GM06990 (cell line): ENCODE data around the gene C1orf21.
A peak's percentile ranks its signal among the peaks of the same experiment; 100 is the strongest.

Experiments used
- DNase-seq: peaks from one replicate; pipeline ENCODE4 v3.0.0-alpha.2; 2011; ENCODE audit not compliant: insufficient read length; ENCODE audit errors: extremely low read depth
- H3K27me3 ChIP-seq: replicated peaks from 2 replicates; pipeline ENCODE4 v1.6.0; 2011; ENCODE audit warnings: low read length; ENCODE audit not compliant: control insufficient read depth, insufficient read depth
- H3K36me3 ChIP-seq: 2 replicates; pipeline ENCODE4 v1.5.1; 2011; ENCODE audit warnings: low read length; ENCODE audit not compliant: control insufficient read depth, insufficient read depth
- H3K4me3 ChIP-seq: replicated peaks from 2 replicates; pipeline ENCODE4 v1.5.1; 2011; ENCODE audit warnings: low read depth, mild to moderate bottlenecking, control low read depth, low read length
- TF ChIP-seq, protein P1 (sequence below): IDR thresholded peaks from 2 replicates; pipeline ENCODE4 v1.5.1; 2011; ENCODE audit warnings: low read length, control low read depth, mild to moderate bottlenecking, inconsistent platforms; ENCODE audit not compliant: insufficient read depth, poor library complexity, severe bottlenecking

Gene C1orf21

DNA sequence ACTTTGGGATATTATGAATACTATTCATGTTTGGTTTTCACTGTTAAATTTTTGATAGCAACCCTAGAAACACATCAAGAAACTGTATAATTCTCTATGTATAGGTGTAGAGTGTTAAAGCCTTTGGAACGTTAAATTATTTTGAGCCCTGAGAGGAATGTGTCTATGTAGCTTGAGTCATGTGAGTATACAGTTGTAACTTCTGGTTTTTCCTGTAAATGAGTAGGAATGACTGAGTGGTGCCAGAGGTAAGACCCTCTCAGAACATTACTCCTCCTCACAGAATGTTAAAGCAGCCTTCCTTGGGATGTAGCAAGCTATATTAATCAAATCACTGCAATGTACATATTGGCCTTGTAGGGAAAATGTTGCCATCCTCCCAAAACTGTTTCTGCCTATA is 69.0 kb downstream of the C1orf21 start:
- DNase-seq: no peak
- Histone ChIP-seq H3K27me3 (no peaks in the 10 kb centered on the region), H3K36me3 (no peaks in the 10 kb centered on the region), H3K4me3 (no peak overlapping the region)
- TF ChIP-seq, protein P1, sequence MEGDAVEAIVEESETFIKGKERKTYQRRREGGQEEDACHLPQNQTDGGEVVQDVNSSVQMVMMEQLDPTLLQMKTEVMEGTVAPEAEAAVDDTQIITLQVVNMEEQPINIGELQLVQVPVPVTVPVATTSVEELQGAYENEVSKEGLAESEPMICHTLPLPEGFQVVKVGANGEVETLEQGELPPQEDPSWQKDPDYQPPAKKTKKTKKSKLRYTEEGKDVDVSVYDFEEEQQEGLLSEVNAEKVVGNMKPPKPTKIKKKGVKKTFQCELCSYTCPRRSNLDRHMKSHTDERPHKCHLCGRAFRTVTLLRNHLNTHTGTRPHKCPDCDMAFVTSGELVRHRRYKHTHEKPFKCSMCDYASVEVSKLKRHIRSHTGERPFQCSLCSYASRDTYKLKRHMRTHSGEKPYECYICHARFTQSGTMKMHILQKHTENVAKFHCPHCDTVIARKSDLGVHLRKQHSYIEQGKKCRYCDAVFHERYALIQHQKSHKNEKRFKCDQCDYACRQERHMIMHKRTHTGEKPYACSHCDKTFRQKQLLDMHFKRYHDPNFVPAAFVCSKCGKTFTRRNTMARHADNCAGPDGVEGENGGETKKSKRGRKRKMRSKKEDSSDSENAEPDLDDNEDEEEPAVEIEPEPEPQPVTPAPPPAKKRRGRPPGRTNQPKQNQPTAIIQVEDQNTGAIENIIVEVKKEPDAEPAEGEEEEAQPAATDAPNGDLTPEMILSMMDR: no peak

DNA sequence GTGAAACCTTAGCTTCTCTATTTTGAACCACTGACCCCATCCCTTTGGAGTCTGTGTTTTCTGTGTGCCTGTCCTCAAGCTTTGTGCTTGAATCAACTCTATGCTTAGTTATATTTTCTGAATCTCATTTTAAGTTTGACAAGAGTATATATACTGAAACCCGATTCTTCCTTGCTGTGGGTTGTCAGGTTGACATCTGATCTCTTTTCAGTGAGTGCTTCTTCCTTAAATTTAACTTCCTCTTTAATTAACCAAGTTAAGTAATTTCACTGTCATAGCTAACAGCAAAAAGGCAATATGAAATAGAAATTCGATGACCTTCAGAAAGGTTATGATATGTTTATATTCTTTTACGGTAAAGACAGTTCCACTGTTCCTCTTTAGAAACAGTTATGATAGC is 69.4 kb downstream of the C1orf21 start:
- Histone ChIP-seq H3K27me3 (no peaks in the 10 kb centered on the region), H3K36me3 (no peaks in the 10 kb centered on the region), H3K4me3 (no peak overlapping the region)
- peak; percentile 7 for DNase-seq
- TF ChIP-seq, protein P1: no peak

DNA sequence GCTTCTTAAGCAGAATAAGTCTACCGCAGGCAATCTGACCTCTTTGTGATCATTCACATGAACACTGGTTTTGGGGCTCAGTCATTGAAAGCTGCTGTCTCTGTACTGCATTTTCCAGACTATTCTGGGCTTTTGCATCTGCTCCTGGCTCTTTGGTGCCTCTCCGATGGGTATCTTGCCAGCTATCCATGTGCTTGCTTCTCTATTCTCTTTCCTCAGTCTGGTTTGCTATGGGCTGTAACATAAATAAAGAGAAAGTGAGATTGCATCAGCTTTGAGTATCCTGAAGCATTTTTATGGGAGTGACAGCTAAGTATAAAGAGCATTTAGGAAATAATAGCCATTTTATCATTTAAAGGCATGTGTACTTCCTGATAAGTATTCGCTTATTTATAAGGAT is 70.7 kb downstream of the C1orf21 start:
- DNase-seq: no peak
- TF ChIP-seq, protein P1: no peak

DNA sequence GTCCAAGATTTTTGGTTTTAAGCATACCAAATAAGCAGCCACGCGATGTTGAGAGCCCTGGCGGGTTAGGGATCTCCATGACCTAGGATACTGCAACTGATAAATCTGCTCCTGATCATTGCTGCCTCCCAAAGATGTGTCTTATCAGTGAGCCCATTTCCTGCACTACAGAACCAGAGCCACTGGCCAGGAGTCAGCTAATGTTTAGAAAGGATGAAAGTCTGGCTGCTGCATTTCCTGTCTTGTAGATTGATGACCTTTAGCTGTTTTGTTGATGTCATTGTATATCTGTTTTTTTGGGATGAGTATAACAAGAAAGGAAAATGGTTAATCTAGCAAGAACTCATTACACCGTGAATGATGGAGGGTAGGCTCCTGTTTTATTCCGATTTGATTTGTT is 74.5 kb downstream of the C1orf21 start:
- TF ChIP-seq, protein P1: no peak
- Histone ChIP-seq H3K27me3 (no peaks in the 10 kb centered on the region), H3K36me3 (no peaks in the 10 kb centered on the region), H3K4me3 (no peak overlapping the region)
- no peak for DNase-seq

More for the DNA sequence above, 70.7 kb downstream of the C1orf21 start:
- no peaks in the 10 kb centered on the region for H3K36me3 ChIP-seq
- no peaks in the 10 kb centered on the region for H3K27me3 ChIP-seq
- no peak overlapping the region for H3K4me3 ChIP-seq

DNA sequence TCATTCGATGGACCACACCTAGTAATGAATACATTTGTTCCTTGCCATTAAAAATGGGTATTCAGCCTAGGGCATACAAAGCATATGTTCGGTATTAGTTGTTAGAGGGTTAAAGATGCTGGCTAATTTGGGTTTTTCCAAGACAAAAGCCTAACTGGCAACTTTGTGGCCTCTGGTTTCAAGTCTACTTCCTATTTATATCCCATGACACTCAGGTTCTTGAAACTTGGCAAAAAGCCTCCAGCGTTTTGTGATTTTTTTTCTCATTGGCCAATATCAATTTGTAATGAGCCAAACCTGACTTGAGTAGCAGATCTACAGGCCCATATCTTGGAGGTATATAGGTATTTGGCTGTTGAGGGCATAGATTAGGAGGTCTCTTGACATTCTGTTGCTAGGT is 75.3 kb downstream of the C1orf21 start:
- TF ChIP-seq, protein P1: no peak
- DNase-seq: peak; percentile 18
- H3K27me3 ChIP-seq: no peaks in the 10 kb centered on the region
- no peaks in the 10 kb centered on the region for H3K36me3 ChIP-seq
- H3K4me3 ChIP-seq: no peak overlapping the region

DNA sequence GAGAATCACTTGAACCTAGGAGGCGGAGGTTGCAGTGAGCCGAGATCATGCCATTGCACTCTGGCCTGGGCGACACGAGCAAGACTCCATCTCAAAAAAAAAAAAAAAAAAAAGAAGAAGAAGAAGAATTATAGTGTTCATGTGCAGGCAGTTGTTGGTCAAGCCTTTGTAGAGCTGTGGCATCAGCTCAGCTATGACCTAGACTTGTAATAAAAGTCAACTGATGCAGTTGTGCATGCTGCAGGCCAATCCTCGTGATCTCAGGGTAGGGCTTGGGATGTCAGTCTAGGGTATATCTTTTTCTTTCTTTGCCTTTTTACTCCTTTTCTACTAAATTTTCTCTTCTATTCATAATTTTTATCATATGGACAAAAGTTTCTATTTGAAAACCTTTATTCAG is 76.2 kb downstream of the C1orf21 start:
- TF ChIP-seq, protein P1: no peak
- no peak overlapping the region for H3K4me3 ChIP-seq
- H3K36me3 ChIP-seq: no peaks in the 10 kb centered on the region
- H3K27me3 ChIP-seq: no peaks in the 10 kb centered on the region
- no peak for DNase-seq
